ENCODE data around the gene HIVEP1. TPM values are rescaled to one million over a fixed set of nuclear protein-coding genes. Genes with fewer than 3 reads are reported as not detected.

HIVEP1 gene
- polyA plus RNA-seq, 1 of the 3 experiments (the other 2 are of a cell fraction), result 7.7 TPM

DNA sequence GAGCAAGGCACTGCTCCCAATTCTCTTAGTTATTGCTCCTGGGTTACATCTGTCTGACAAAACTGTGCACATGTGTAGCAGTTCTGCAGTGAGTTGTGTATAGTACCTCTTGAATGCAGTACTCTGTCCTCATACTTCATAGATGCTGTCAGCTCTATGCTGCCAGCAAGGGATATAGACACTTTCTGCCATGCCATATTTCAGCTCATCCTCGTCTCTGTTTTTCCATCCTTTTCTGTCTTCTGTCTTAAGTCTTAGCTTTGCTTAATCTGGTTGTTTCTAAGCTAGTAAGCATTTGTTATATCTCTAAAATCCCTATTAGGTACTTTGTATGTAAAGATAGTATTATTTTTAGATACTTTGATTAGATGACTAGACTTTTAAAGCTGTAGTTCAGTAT lies 76.4 kb downstream of the HIVEP1 start:
- TF ChIP-seq REST (IDR thresholded peaks at IDR 0.05; ENCODE audit: low read depth, low read length), result no peak
- no peak for TF ChIP-seq GATA2 (CRISPR knock-in tag; IDR thresholded peaks at IDR 0.05)
- TF ChIP-seq, protein P1, sequence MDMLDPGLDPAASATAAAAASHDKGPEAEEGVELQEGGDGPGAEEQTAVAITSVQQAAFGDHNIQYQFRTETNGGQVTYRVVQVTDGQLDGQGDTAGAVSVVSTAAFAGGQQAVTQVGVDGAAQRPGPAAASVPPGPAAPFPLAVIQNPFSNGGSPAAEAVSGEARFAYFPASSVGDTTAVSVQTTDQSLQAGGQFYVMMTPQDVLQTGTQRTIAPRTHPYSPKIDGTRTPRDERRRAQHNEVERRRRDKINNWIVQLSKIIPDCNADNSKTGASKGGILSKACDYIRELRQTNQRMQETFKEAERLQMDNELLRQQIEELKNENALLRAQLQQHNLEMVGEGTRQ (IDR thresholded peaks at IDR 0.05; ENCODE audit: borderline replicate concordance, low read depth, low read length), result no peak
- no peak for TF ChIP-seq SMC3 (IDR thresholded peaks at IDR 0.05; ENCODE audit: low read depth, low read length)
- no peak for DNase-seq
- H3F3A ChIP-seq (replicated peaks; ENCODE audit: insufficient read depth), result peaks cover 14% of the 10 kb centered on the region
- ChIA-PET POLR2A (no interaction called here), CTCF (no interaction called here)
- H3K4me2 ChIP-seq, result no peak overlapping the region
- H3K36me3 ChIP-seq (replicated peaks in 1 of 2; ENCODE audit: control insufficient read depth in 1 of 2, insufficient read depth in 2 of 2, low read length in 1 of 2), result peaks cover 5 to 21% of the 10 kb centered on the region in 2 experiments
- no peak overlapping the region for H3K4me3 ChIP-seq (ENCODE audit: low read depth in 2 of 2, low read length in 1 of 2)
- H3K9ac ChIP-seq, result no peak overlapping the region
- H3K4me1 ChIP-seq (ENCODE audit: control insufficient read depth in 1 of 2, insufficient read depth in 2 of 2, low read depth in 1 of 2, low read length in 1 of 2), result peaks cover 0 to 11% of the 10 kb centered on the region in 2 experiments; a peak in 3 of 4 replicates
- peaks cover 19% of the 10 kb centered on the region; the same call in 1 of the 2 replicates for H3K79me2 ChIP-seq (ENCODE audit: insufficient read depth)
- H2AFZ ChIP-seq (ENCODE audit: low read depth), result no peak overlapping the region
- no peak overlapping the region for H3K27ac ChIP-seq (ENCODE audit: low read depth in 2 of 2, low read length in 1 of 2)
- H3K9me2 ChIP-seq, result no peaks in the 10 kb centered on the region; the same call in 1 of the 2 replicates
- H4K20me1 ChIP-seq (ENCODE audit: insufficient read depth), result no peaks in the 10 kb centered on the region
- no peaks in the 10 kb centered on the region for H3K9me3 ChIP-seq
- WGBS (ENCODE audit: low lambda C conversion rate), result 93% methylated on average over 1 of the region's 1 CpG
- no peaks in the 10 kb centered on the region for H3K27me3 ChIP-seq (ENCODE audit: insufficient read depth)

GRCh38 chr6:12090714-12091113 lies 78.6 kb downstream of the HIVEP1 start:
- POLR2A ChIA-PET, result no interaction called here

More at GRCh38 chr6:12090714-12091113, 78.6 kb downstream of the HIVEP1 start:
- H3K27ac ChIP-seq (ENCODE audit: low read depth in 2 of 2, low read length in 1 of 2), result no peak overlapping the region
- H3F3A ChIP-seq (replicated peaks; ENCODE audit: insufficient read depth), result peaks cover 18% of the 10 kb centered on the region
- no peak overlapping the region for H3K4me3 ChIP-seq (ENCODE audit: low read depth in 2 of 2, low read length in 1 of 2)
- H3K4me2 ChIP-seq, result no peak overlapping the region
- no peaks in the 10 kb centered on the region for H4K20me1 ChIP-seq (ENCODE audit: insufficient read depth)
- no peak overlapping the region for H2AFZ ChIP-seq (ENCODE audit: low read depth)
- H3K9me3 ChIP-seq, result no peaks in the 10 kb centered on the region
- no peaks in the 10 kb centered on the region; the same call in 1 of the 2 replicates for H3K9me2 ChIP-seq
- peaks cover 5 to 31% of the 10 kb centered on the region in 2 experiments for H3K36me3 ChIP-seq (replicated peaks in 1 of 2; ENCODE audit: control insufficient read depth in 1 of 2, insufficient read depth in 2 of 2, low read length in 1 of 2)
- DNase-seq, result no peak
- H3K9ac ChIP-seq, result no peak overlapping the region
- CTCF ChIA-PET, result no interaction called here
- TF ChIP-seq GATA2 (CRISPR knock-in tag; IDR thresholded peaks at IDR 0.05) (no peak), YY1 (IDR thresholded peaks at IDR 0.05; ENCODE audit: low read depth) (no peak), USF1 (IDR thresholded peaks at IDR 0.05; ENCODE audit: borderline replicate concordance, low read depth) (no peak), NRF1 (IDR thresholded peaks at IDR 0.05; ENCODE audit: low read depth, low read length) (no peak), MEF2A (IDR thresholded peaks at IDR 0.05; ENCODE audit: borderline replicate concordance, low read depth) (no peak), TCF12 (IDR thresholded peaks at IDR 0.05) (no peak), RXRA (IDR thresholded peaks at IDR 0.05; ENCODE audit: borderline replicate concordance, low read depth) (no peak), GABPA (IDR thresholded peaks at IDR 0.05; ENCODE audit: low read depth) (no peak), ELF1 (IDR thresholded peaks at IDR 0.05) (no peak), FOXM1 (IDR thresholded peaks at IDR 0.05; ENCODE audit: low read depth) (no peak), EZH2phosphoT487 (IDR thresholded peaks at IDR 0.05; ENCODE audit: borderline replicate concordance, low read depth) (no peak), RAD21 (IDR thresholded peaks at IDR 0.05; ENCODE audit: low read length) (no peak), RCOR1 (IDR thresholded peaks at IDR 0.05; ENCODE audit: low read length) (no peak)
- TF ChIP-seq, protein P2, sequence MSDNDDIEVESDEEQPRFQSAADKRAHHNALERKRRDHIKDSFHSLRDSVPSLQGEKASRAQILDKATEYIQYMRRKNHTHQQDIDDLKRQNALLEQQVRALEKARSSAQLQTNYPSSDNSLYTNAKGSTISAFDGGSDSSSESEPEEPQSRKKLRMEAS (IDR thresholded peaks at IDR 0.05; ENCODE audit: low read depth), result no peak
- peaks cover 9% of the 10 kb centered on the region; the same call in 1 of the 2 replicates for H3K79me2 ChIP-seq (ENCODE audit: insufficient read depth)
- H3K27me3 ChIP-seq (ENCODE audit: insufficient read depth), result no peaks in the 10 kb centered on the region
- H3K4me1 ChIP-seq (ENCODE audit: control insufficient read depth in 1 of 2, insufficient read depth in 2 of 2, low read depth in 1 of 2, low read length in 1 of 2), result peaks cover 0 to 7% of the 10 kb centered on the region in 2 experiments; a peak in 3 of 4 replicates

Data from SK-N-SH (cell line).